Fibroblast of lung (primary cell): ENCODE results near the gene GOLGA6L7. TPM values are rescaled to one million over a fixed set of nuclear protein-coding genes. Genes with fewer than 3 reads are reported as not detected.

Source experiments
- DNase-seq, 2 donors: peaks; one replicate each; pipeline versions ENCODE4 v3.0.0 to v3.0.0-alpha.2; 2010; ENCODE audit warnings: low read depth in 2 of 2
- H2AFZ ChIP-seq: 2 replicates; pipeline ENCODE4 v1.5.1; 2012; ENCODE audit warnings: low read length, control low read depth, inconsistent platforms
- H3K27ac ChIP-seq: 2 replicates; pipeline ENCODE4 v1.5.1; 2011; ENCODE audit warnings: low read length, control low read depth; ENCODE audit not compliant: insufficient read depth
- H3K27me3 ChIP-seq: 2 replicates; pipeline ENCODE4 v1.5.1; 2011; ENCODE audit warnings: mild to moderate bottlenecking, low read length; ENCODE audit not compliant: control insufficient read depth, insufficient read depth
- H3K36me3 ChIP-seq: 2 replicates; pipeline ENCODE4 v1.5.1; 2011; ENCODE audit warnings: low read length; ENCODE audit not compliant: control insufficient read depth, insufficient read depth
- H3K4me1 ChIP-seq: 2 replicates; pipeline ENCODE4 v1.5.1; 2011; ENCODE audit warnings: low read length; ENCODE audit not compliant: control insufficient read depth, insufficient read depth; ENCODE audit errors: extremely low read depth
- H3K4me2 ChIP-seq: 2 replicates; pipeline ENCODE4 v1.5.1; 2011; ENCODE audit warnings: low read length, control low read depth; ENCODE audit not compliant: insufficient read depth; ENCODE audit errors: extremely low read depth
- H3K4me3 ChIP-seq, 4 experiments: fragments of 200-600 bp in 1 of 4; sonication (generic) in 1 of 4; replicated peaks in 1 of 4; 2 replicates each; pipeline ENCODE4 v1.5.1; 2011 to 2016; ENCODE audit warnings: low read length in 4 of 4, low read depth in 3 of 4, mild to moderate bottlenecking in 3 of 4, control low read depth in 2 of 4, inconsistent platforms in 1 of 4, mixed read lengths in 1 of 4; ENCODE audit not compliant: insufficient read depth in 1 of 4; ENCODE audit errors: control extremely low read depth in 1 of 4
- H3K79me2 ChIP-seq: 2 replicates; pipeline ENCODE4 v1.5.1; 2012; ENCODE audit warnings: mild to moderate bottlenecking, low read length, inconsistent platforms; ENCODE audit not compliant: control insufficient read depth, insufficient read depth
- H3K9ac ChIP-seq: 2 replicates; pipeline ENCODE4 v1.5.1; 2011; ENCODE audit warnings: mild to moderate bottlenecking, low read length, control low read depth; ENCODE audit not compliant: insufficient read depth
- H3K9me3 ChIP-seq: 2 replicates; pipeline ENCODE4 v1.5.1; 2012; ENCODE audit warnings: low read depth, low read length; ENCODE audit not compliant: control insufficient read depth, insufficient read depth
- H4K20me1 ChIP-seq: 2 replicates; pipeline ENCODE4 v1.5.1; 2011; ENCODE audit warnings: low read length; ENCODE audit not compliant: control insufficient read depth, insufficient read depth; ENCODE audit errors: extremely low read depth
- CTCF ChIP-seq, 2 donors: IDR thresholded peaks in 1 of 2; conservative IDR thresholded peaks in 1 of 2; 1 replicate in 1 of 2; 2 replicates in 1 of 2; pipeline ENCODE4 v1.5.1; 2011 to 2012; ENCODE audit warnings: low read length in 2 of 2, control low read depth in 1 of 2, inconsistent platforms in 1 of 2, low read depth in 1 of 2, mild to moderate bottlenecking in 1 of 2
- EZH2 ChIP-seq: IDR thresholded peaks from 2 replicates; pipeline ENCODE4 v1.5.1; 2012; ENCODE audit warnings: low read length, control low read depth, mild to moderate bottlenecking; ENCODE audit errors: missing control alignments
- polyA plus RNA-seq, 2 donors: library from polyadenylated mRNA; depleted of rRNA in 1 of 2; stranded (reverse) in 1 of 2; unstranded in 1 of 2; fragments of >200 nt; gene quantifications; 2 replicates each; pipeline ENCODE4 v1.2.1, GENCODE V29; 2011 to 2012; ENCODE audit warnings: missing spikeins in 1 of 2
- total RNA-seq: library from RNA; depleted of rRNA; stranded (reverse); fragments of >200 nt; gene quantifications from 2 replicates; pipeline ENCODE4 v1.2.1, GENCODE V29; 2014

Gene GOLGA6L7
- total and polyA plus RNA-seq, 2 donors (not counting 1 experiment from before 2014, with no cell fraction given): not detected

- Histone ChIP-seq H3K79me2 (no peaks in the 10 kb centered on the region), H4K20me1 (no peaks in the 10 kb centered on the region), H3K9me3 (no peaks in the 10 kb centered on the region), H3K36me3 (no peaks in the 10 kb centered on the region), H3K4me3 (peak within 1 kb of the TSS; percentile 55 to 62 (median 58)), H2AFZ (peak within 1 kb of the TSS; percentile 49), H3K27ac (no peak within 1 kb of the TSS), H3K27me3 (no peaks in the 10 kb centered on the region), H3K4me1 (peaks cover 2% of the 10 kb centered on the region), H3K4me2 (peak within 1 kb of the TSS; percentile 78), H3K9ac (peak within 1 kb of the TSS; percentile 66)
- TF ChIP-seq CTCF (conservative IDR thresholded peaks at IDR 0.05 in 1 of 2, IDR thresholded peaks at IDR 0.05 in 1 of 2; ENCODE audit: low read depth in 1 of 2, low read length in 2 of 2): no peak
- TF ChIP-seq EZH2: no peak
- DNase-seq: peak; percentile 48 to 50
Observed at GRCh38 chr15:28885630-28886430, 37.4 kb upstream of the GOLGA6L7 start, which contains the start of gene APBA2. Gene APBA2, plus strand, starts transcription at chr15:28885974. Its CDS starts 167,911 bp downstream, at chr15:29053885.

GRCh38 chr15:28885128-28885629, 36.7 kb upstream of the GOLGA6L7 start:
- Histone ChIP-seq H3K4me2 (peak overlapping the region; percentile 78), H3K4me1 (peaks cover 2% of the 10 kb centered on the region), H3K9ac (peak overlapping the region; percentile 66), H3K4me3 (peak overlapping the region; percentile 28 to 59 (median 56)), H3K9me3 (no peaks in the 10 kb centered on the region), H3K36me3 (no peaks in the 10 kb centered on the region), H3K27ac (no peak overlapping the region), H3K27me3 (no peaks in the 10 kb centered on the region), H4K20me1 (no peaks in the 10 kb centered on the region), H3K79me2 (no peaks in the 10 kb centered on the region), H2AFZ (peak overlapping the region; percentile 49)
- peak in 1 of 2 donors; percentile 15 for DNase-seq
- peak in 1 of 2 donors; percentile 5 for TF ChIP-seq CTCF (conservative IDR thresholded peaks at IDR 0.05 in 1 of 2, IDR thresholded peaks at IDR 0.05 in 1 of 2; ENCODE audit: low read depth in 1 of 2, low read length in 2 of 2)
- TF ChIP-seq EZH2: no peak

- H3K9me3 ChIP-seq: no peaks in the 10 kb centered on the region
- TF ChIP-seq CTCF (conservative IDR thresholded peaks at IDR 0.05 in 1 of 2, IDR thresholded peaks at IDR 0.05 in 1 of 2; ENCODE audit: low read depth in 1 of 2, low read length in 2 of 2) (no peak), EZH2 (no peak)
- no peak overlapping the region for H3K9ac ChIP-seq
- H3K27me3 ChIP-seq: no peaks in the 10 kb centered on the region
- H3K27ac ChIP-seq: no peak overlapping the region
- no peaks in the 10 kb centered on the region for H4K20me1 ChIP-seq
- H3K4me3 ChIP-seq: no peak overlapping the region
- no peak overlapping the region for H2AFZ ChIP-seq
- DNase-seq: no peak
- H3K36me3 ChIP-seq: no peaks in the 10 kb centered on the region
- peaks cover 2% of the 10 kb centered on the region for H3K4me1 ChIP-seq
- H3K4me2 ChIP-seq: no peak overlapping the region
- no peaks in the 10 kb centered on the region for H3K79me2 ChIP-seq
Observed at GRCh38 chr15:28884151-28884940, 35.9 kb upstream of the GOLGA6L7 start.
